Retinal pigment epithelial cell (primary cell): ENCODE data around the gene HINT3.

ENCODE experiments used
- DNase-seq: peaks from one replicate; pipeline ENCODE4 v3.0.0-alpha.2; 2010; ENCODE audit warnings: low read depth
- H3K4me3 ChIP-seq: 2 replicates; pipeline ENCODE4 v1.5.1; 2011; ENCODE audit warnings: mild to moderate bottlenecking, low read length, control low read depth, moderate library complexity
- TF ChIP-seq, protein P1 (sequence below): conservative IDR thresholded peaks from 2 replicates; pipeline ENCODE4 v1.5.1; 2011; ENCODE audit warnings: low read depth, low read length, control low read depth, inconsistent platforms

HINT3 gene

DNA sequence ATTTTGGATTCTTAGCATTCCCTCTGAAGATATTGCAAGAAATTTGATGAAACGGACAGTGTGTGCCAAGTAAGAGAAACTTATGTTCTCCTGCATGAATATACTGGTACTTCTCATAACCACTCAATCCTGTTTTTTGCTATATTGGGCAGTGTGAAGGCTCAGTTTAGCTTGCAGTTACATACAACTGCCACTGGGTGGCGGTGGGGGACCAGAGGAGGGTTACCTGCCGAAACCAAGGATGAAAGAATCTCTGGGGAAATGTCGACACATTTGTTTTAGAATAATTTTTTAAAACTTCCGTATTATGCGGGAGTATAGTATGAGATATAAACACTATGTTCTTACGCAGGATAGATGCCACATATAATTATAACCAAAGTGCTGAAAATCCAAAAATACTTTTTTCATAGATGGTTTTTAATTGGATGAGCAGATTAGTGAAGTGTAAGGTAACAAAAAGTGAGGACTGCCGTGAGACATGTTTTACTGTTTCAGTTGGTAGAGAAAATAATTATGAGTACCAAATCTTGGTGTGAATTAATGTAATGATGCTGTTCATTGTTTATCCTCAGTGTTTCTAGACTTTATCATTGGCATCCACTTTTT, 39.5 kb downstream of the HINT3 start:
- no peak for DNase-seq
- H3K4me3 ChIP-seq, result no peak overlapping the region
- TF ChIP-seq, protein P1, sequence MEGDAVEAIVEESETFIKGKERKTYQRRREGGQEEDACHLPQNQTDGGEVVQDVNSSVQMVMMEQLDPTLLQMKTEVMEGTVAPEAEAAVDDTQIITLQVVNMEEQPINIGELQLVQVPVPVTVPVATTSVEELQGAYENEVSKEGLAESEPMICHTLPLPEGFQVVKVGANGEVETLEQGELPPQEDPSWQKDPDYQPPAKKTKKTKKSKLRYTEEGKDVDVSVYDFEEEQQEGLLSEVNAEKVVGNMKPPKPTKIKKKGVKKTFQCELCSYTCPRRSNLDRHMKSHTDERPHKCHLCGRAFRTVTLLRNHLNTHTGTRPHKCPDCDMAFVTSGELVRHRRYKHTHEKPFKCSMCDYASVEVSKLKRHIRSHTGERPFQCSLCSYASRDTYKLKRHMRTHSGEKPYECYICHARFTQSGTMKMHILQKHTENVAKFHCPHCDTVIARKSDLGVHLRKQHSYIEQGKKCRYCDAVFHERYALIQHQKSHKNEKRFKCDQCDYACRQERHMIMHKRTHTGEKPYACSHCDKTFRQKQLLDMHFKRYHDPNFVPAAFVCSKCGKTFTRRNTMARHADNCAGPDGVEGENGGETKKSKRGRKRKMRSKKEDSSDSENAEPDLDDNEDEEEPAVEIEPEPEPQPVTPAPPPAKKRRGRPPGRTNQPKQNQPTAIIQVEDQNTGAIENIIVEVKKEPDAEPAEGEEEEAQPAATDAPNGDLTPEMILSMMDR, result peak; percentile 98

DNA sequence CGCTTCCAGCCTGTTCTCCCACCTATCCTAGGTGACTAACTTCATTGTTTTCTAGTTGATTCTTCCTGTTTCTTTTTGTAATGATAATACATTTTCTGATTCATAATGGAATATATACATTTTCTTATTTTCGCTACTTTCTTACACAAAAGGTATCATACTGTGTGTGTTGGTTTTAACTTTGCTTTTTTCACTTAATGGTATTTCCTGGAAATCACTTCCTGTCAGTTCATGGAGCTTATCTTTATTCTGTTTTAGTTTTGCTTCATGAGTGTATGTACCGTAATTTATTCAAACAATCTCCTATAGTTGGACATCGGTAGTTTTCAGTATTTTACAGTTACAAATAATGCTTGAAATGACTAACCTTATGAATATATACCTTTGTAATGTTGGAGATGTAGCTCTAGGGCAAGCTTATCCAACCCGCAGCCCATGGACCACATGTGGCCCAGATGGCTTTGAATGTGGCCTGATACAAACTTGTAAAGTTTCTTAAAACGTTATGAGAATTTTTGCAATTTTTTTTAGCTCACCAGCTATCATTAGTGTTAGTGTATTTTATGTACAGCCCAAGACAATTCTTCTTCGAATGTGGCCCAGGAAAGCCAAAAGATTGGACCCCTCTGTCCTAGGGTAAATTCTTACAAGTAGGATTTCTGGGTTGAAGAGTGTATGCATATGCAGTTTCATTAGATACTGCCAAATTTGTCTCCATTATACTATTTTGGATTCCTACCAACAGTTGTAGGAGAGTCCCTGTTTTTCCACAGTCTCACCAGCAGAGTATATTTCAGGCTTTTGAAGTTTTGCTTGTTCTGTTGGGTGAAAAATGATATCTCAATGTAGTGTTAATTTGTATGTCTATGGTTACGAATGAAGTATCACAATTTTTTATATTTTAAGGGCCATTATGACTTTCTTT, 46.4 kb downstream of the HINT3 start:
- no peak for DNase-seq
- no peak overlapping the region for H3K4me3 ChIP-seq
- TF ChIP-seq, protein P1, result no peak

DNA sequence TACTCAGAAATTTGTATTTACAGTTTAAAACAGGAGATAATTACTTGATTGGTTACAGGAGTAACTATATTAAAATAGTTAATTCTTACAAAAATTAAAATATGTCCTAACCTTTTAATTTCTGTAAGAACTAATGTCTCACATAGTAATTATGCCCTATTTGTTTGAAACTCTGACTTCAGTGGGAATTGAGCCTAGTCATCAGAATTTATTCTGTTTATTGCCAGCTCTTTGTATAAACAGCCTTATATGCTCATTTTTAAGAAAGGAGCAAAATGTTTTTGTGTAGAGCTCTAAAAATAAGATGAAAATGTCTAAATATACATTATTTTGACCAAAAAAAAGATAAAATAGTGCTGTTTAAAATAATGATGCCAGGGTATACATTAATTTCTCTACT, 51.2 kb downstream of the HINT3 start:
- TF ChIP-seq, protein P1, result no peak
- no peak overlapping the region for H3K4me3 ChIP-seq
- no peak for DNase-seq

DNA sequence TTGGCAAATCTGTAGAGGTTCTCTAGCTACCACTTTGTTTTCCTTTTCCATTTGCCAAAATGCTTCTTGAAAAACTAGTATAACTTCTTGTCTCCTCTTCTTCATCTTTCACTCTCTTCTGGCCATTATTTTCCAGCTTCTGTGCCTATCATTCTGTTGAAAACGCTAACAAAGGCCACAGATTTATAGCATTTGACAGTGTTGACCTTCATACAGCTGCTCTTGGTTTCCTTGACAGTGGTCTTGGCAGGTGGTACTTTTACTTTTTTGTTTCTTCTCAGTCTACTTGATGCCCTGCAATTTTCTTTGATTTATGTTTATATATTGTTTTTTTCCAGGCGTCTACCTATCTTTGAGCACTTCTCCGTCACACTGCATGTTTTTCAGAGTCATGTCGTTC, 53.5 kb downstream of the HINT3 start:
- no peak for DNase-seq
- TF ChIP-seq, protein P1, result no peak
- H3K4me3 ChIP-seq, result no peak overlapping the region

DNA sequence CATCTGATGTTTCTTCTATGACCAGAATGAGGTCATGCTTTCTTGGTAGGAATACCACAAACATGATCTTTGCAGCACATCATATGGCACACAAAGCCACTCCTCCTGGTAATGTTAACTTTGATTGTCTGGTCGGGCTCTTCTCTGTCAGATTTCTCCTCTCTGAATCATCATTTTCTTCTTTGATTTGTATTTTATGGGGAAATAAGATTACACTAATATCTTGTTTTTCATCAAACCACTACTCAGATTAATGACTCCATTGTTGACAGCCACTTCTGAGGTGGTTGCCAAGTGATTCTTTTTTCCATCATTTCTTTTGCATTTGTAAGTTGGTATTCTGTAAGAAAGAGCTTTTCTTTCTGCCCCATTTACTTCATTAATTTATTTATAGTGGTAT, 59.3 kb downstream of the HINT3 start:
- DNase-seq, result no peak
- H3K4me3 ChIP-seq, result no peak overlapping the region
- TF ChIP-seq, protein P1, result no peak

DNA sequence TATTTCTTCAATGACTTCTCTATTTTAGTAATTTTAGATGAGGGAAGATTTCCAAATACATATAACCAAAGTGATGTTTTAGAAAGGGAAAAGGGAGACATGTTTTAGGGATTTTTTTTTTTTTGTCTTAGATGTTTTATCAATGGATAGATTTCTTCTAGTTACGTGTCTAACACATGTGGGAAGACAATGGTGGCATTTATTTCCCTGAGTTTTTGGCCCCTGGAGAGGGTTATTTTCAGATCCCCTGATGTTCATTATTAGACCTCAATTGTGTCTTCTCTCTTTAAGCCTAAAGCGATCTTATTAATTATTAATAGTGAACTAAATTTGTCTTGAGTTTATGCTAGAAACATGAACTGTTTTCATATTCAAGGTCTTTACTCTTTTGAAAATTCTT, 60.0 kb downstream of the HINT3 start:
- no peak overlapping the region for H3K4me3 ChIP-seq
- DNase-seq, result no peak
- TF ChIP-seq, protein P1, result no peak

DNA sequence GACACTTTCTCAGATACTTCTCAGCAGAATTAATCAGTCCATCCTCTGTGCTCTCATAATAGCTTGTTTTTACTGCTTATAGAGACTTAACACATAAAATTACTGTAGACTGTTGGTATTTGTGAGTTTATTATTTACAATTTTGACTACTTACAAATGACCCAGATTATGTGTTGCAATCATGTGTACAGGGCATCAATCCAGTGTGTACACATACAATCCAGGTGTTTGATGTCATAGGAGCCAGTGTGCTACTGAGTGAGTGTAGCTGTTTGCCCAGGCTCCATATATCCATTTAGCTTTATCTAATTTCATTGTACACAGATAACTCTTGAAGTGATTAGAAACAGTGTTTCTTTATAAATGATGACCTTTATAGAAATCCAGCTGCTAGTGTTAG, 61.1 kb downstream of the HINT3 start:
- TF ChIP-seq, protein P1, result no peak
- no peak for DNase-seq
- H3K4me3 ChIP-seq, result no peak overlapping the region
